ENCODE data around the gene GFOD2.

- TF ChIP-seq CTCF (IDR thresholded peaks at IDR 0.05) (no peak), POLR2A (IDR thresholded peaks at IDR 0.05) (no peak)
Measured at GRCh38 chr16:67647111-67647651, 71.9 kb downstream of the GFOD2 start.

Data from heart left ventricle (tissue), 13 donors.